ENCODE measurements around the gene SRCIN1.
A peak's percentile ranks its signal among the peaks of the same experiment; 100 is the strongest.

Gene SRCIN1

DNA sequence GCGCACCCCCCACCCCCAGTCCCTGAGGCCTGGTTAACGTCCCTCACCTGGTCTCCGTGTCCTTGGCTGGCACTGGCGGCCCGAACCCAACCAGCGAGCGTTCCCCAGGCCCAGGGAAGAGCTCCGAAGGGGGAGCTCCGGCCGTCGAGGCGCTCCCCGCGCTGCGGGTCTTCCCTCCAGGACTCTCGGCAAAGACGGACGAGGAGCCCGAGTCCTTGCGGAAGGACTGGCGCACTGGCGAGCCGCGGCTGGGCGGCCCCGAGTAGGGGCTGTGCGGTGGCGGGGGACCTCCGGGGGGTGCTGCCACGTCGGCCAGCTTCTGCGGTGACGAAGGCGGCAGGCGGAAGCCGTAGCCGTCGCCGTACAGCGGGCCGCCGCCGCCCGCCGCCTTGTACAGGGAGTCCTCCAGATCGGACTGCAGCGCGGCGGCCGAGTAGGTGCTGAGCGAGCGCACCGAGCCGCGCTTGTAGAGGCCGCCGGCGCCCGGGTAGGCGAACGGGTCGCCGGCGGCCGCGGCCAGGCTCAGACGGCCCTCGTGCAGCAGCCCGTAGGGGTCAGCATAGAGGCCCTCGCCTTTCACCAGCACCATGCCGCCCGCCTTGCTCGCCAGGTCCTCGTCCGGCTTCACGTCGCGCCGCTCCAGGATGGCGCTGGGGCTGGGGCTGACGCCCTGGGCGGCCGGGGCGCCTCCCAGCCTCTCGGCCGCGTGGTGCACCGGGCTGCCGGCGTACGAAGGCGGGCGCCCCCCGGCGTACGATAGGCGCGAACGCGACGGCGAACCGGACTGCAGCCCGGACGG, 44.1 kb downstream of the SRCIN1 start:
- DNase-seq (ENCODE audit: low read depth): no peak

DNA sequence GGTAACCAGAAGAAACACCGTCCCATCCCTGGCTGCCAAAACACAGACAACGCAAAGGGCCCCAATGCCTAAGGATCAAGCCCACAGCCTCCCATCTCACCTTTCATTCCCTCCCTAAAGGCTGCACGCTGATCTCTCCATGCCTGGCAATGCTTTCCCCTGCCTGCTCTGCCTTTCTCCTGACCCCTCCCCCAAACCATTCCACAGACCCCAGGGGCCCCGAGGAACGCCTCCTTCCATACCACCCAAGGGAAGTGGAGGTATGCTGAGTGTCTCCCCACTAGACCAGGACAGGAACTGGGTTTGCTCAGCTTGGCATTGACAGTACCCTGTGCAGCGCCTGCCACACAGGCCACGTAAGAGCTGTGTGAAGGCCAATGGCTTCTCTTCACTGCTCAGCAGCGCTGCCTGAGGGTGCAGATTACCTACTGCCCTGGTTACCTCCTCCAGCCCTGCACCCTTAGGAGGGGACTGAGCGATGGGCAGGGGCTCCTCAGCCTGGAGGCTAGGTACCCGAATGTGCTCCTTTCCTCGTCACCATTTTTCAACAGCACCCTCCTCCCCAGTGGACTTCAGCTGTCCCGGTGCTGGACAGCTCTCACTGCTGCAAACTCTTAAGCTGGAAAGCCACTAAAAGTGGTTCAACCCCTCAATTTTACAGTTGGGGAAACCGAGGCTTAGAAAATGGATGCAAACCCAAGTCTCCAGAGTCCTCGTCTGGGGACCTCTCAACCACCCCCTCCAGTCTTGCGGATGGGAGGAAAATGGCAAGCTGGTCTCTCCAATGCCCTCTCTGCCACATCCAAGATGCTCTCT, 45.0 kb downstream of the SRCIN1 start:
- DNase-seq (ENCODE audit: low read depth): no peak

GRCh38 chr17:38559880-38560230, 45.9 kb downstream of the SRCIN1 start:
- no peak for DNase-seq (ENCODE audit: low read depth)

GRCh38 chr17:38559051-38559879, 46.5 kb downstream of the SRCIN1 start:
- DNase-seq (ENCODE audit: low read depth): no peak

DNA sequence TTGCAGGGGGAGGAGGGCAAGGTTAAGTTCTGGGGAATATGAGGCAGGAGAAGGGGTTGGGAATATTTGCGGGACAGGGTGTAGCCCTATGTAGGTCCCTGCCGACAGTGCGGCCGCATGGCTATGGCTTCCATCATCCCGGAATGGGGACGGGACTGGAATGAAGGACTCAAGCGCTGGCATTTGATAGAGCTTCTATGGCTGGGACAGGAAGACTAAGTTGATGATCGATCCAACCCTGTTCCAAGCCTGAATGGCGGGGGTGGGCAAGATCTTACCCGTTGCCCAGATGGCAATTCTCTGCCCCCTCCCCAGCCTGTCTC, 47.1 kb downstream of the SRCIN1 start:
- no peak for DNase-seq (ENCODE audit: low read depth)

- peak; percentile 75 for DNase-seq (ENCODE audit: low read depth)
Observed at GRCh38 chr17:38557836-38558727, 47.7 kb downstream of the SRCIN1 start.

- no peak for DNase-seq (ENCODE audit: low read depth)
Observed at GRCh38 chr17:38557396-38557795, 48.4 kb downstream of the SRCIN1 start.

DNA sequence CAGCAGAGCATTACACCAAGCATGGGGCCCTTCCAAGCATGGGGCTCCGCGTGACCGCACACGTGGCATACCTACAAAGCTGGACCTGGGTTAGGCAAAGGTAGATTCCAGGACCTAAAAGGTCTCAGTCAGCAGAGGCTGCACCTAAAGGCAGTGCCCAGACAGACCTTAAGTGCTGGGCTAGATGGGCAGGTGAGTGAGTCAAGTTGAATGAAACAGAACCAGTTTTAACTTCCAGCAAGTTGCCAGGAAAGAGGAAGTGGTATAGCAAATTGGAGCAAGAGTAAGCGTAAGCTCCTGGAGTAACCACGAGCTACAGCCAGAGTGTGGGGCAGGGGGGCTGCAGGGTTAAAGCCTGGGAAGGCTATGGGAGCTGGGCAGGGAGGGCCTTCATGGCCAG, 49.5 kb downstream of the SRCIN1 start:
- no peak for DNase-seq (ENCODE audit: low read depth)

GRCh38 chr17:38554430-38555350, 51.1 kb downstream of the SRCIN1 start:
- no peak for DNase-seq (ENCODE audit: low read depth)

DNA sequence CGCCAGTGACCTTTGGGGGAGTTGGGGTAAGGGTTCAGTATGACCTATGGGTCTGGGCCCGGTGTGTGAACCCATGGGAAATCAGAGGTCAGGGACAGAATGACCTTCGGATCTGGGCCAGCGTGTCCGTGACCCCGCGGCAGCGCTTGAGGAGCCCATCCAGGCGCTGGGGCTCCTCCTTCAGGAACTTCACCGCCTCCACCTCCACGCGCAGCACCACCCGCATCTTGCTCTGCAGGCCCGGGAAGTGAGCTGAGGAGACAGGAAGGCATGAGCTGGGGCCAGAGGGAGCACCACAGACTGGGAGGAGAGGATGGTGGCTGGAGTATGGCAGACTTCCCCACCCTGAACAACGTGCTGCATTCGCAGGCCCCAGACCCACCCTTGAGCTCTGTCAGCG, 53.4 kb downstream of the SRCIN1 start:
- DNase-seq (ENCODE audit: low read depth): no peak

GRCh38 chr17:38551121-38551520, 54.6 kb downstream of the SRCIN1 start:
- no peak for DNase-seq (ENCODE audit: low read depth)

DNA sequence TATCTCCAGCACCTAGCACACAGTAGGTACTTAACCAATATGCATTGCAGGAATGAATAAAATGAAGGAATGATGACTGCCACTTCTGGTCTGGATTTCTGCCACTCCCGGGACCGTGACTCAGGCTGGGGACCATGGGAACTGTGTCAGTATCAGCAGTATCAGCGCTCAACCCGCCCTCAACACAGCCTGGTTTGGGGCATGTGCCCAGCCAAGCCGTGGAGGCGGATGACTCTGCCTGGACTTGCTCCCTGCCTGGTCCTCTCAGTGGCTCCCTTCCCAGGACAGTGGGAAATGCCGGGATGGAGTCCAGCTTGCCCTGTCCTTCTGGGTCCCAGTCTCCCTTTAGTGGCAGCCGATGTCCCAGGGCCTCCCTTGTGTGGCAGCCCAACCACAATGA, 55.1 kb downstream of the SRCIN1 start:
- peak; percentile 28 for DNase-seq (ENCODE audit: low read depth)

- no peak for DNase-seq (ENCODE audit: low read depth)
Observed at GRCh38 chr17:38549285-38549684, 56.5 kb downstream of the SRCIN1 start.

DNA sequence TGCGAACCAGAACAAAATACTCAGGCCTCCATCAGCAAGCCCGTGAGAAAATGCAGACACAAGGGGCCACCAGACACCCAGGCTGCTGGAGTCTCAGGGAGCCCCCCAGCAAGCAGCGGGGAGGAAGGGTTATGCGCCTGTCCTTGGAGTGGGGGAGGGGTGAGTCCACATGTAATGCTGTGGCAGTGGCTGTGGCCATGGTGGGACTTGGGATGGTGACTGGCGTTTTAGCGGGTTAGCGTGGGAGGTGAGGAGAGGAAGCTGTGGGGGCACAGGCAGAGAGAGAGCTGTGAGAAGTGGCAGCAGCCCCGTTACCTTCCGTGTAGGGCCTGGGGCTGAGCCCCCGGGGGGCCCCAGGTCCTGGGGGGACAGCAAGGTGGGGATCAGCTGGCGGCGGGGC, 58.3 kb downstream of the SRCIN1 start:
- DNase-seq (ENCODE audit: low read depth): no peak

- DNase-seq (ENCODE audit: low read depth): no peak
Observed at GRCh38 chr17:38546396-38546795, 59.4 kb downstream of the SRCIN1 start.

GRCh38 chr17:38545531-38546225, 60.1 kb downstream of the SRCIN1 start:
- DNase-seq (ENCODE audit: low read depth): no peak

GRCh38 chr17:38544839-38545209, 60.9 kb downstream of the SRCIN1 start:
- no peak for DNase-seq (ENCODE audit: low read depth)

DNA sequence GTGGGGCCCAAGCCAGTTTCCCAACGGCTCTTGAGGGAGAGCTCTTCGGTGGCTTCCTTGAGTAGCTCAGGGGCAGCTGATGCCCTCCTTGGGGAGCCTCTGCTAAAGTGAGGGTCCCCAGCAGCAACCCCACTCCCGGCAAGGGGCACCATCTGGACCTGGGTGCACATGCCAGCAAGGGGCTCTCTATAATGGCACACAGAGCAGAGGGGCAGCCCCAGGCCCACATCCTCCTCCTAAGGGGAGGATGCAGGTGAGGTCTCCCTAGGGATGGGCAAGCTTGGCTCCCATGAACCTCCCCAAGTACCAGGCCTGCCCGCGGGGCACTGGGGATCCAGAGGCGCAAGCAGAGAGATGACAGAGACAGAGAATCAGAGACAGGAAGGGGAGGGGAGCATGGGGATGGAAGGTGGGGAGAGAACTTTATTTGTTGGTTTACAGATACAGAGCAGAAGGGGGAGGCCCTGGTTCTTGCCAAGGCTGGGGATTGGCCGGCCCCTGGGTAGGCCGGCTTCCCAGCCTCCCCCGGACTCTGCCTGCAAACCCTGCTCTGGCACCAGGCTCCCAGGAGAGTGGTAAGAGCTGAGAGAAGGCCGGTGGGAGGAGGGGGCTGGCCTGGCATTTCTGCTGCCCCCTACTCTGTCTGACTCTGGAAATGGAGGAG, 61.4 kb downstream of the SRCIN1 start:
- no peak for DNase-seq (ENCODE audit: low read depth)

DNA sequence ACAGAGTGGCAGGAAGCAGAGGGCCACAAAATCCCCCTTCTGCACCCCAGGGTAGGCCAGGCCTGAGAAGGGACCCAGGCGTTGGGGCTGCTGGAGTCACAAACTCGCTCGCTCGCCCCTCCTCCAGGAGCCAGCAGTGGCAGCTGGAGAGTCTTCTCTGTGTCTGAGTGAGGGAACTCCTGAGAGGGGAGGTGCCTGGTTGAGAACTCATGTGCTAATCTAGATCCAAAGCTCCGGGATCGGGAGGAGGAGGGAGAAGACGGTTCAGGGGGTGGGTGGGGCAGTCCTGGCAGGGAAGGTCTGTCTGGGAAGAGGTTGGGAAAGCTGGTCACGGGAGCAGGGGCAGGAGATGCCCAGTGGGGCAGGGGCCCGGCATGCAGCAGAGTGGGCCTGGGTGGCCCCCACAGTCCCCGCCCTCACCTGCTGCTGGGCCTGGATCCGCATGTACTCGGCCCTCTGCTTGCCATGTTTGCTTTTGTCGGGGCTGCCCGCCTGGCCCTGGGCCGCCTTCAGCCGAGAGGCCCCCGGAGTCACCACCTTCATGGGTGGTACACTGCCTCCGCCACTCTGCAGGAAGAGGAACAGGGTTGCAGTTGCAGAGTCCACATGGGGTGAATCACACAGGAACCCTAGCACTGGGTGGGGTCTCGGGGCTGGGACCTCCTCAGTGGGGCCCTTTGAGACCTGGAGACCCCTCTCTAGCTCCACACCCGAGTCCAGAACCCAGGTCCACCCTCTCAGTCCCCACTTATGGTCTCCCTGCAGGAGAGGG, 62.2 kb downstream of the SRCIN1 start:
- DNase-seq (ENCODE audit: low read depth): no peak
